HCT116 (cell line): ENCODE measurements around the gene PTGIS. TPM values are rescaled to one million over a fixed set of nuclear protein-coding genes. Genes with fewer than 3 reads are reported as not detected.

Experiments used
- ATAC-seq: fragments of 200-7000 bp; cut with Tn5 transposase; 2 replicates; pipeline ENCODE4 v1.9.1; 2020; ENCODE audit warnings: mild to moderate bottlenecking, moderate library complexity
- BruUV-seq: library from RNA; stranded (reverse); fragments of 400-500 nt; replicated peaks from 2 replicates; lab custom pipeline; 2021; lab: Mats Ljungman, UMichigan
- CTCF ChIA-PET: fragments of 300-600 bp; sonication (Branson Sonifier 250); formaldehyde crosslinking; loops from one replicate; lab custom pipeline; 2021; ENCODE audit warnings: antibody characterized with exemption; lab: Charles Lee
- POLR2A ChIA-PET: fragments of 300-600, 350-600 bp; sonication (Branson Sonifier 250); formaldehyde crosslinking; loops from one replicate; lab custom pipeline; 2021; ENCODE audit warnings: antibody characterized with exemption; lab: Charles Lee
- RAD21 ChIA-PET, 2 experiments: fragments of 300-600 bp; sonication (Branson Sonifier 250); formaldehyde crosslinking; loops; one replicate each; lab custom pipeline; 2023; ENCODE audit warnings: low total read pairs in 2 of 2; ENCODE audit not compliant: uncharacterized antibody in 2 of 2, unreplicated experiment in 2 of 2, low non-redundant PET in 1 of 2; lab: Charles Lee
- DNase-seq: peaks from one replicate; pipeline ENCODE4 v3.0.0-alpha.2; 2010; ENCODE audit warnings: low read depth, low spot score
- H2AFZ ChIP-seq: fragments of 200-600 bp; shearing (Covaris generic), sonication (generic); 2 replicates; pipeline ENCODE4 v1.6.1; 2017; ENCODE audit warnings: low read depth, mixed run types, mixed read lengths, antibody characterized with exemption, low read length; ENCODE audit not compliant: poor library complexity, severe bottlenecking
- H3K27ac ChIP-seq: 2 replicates; pipeline ENCODE4 v1.5.1; 2012; ENCODE audit warnings: low read depth, low read length
- H3K27me3 ChIP-seq: fragments of 200-600 bp; sonication (generic); 2 replicates; pipeline ENCODE4 v1.6.1; 2016; ENCODE audit warnings: mixed run types, low read length, mixed read lengths; ENCODE audit not compliant: insufficient read depth
- H3K36me3 ChIP-seq, 2 experiments: fragments of 200-500 bp in 1 of 2; fragments of 200-600 bp in 1 of 2; sonication (Bioruptor generic) in 1 of 2; sonication (generic) in 1 of 2; 2 replicates each; pipeline versions ENCODE4 v1.5.1 to v1.6.1; 2014 to 2016; ENCODE audit warnings: low read length in 2 of 2, inconsistent platforms in 1 of 2, mixed read lengths in 1 of 2, mixed run types in 1 of 2; ENCODE audit not compliant: insufficient read depth in 2 of 2, control insufficient read depth in 1 of 2
- H3K4me1 ChIP-seq, 2 experiments: fragments of 200-600 bp in 1 of 2; sonication (generic) in 1 of 2; 2 replicates each; pipeline versions ENCODE4 v1.5.1 to v1.6.1; 2012 to 2017; ENCODE audit warnings: low read length in 2 of 2, inconsistent platforms in 1 of 2, mild to moderate bottlenecking in 1 of 2, mixed read lengths in 1 of 2, mixed run types in 1 of 2, moderate library complexity in 1 of 2; ENCODE audit not compliant: insufficient read depth in 2 of 2, control insufficient read depth in 1 of 2
- H3K4me2 ChIP-seq: fragments of 200-600 bp; sonication (generic); 2 replicates; pipeline ENCODE4 v1.6.1; 2017; ENCODE audit warnings: mixed run types, low read length, mixed read lengths
- H3K4me3 ChIP-seq, 2 experiments: fragments of 200-600 bp in 1 of 2; sonication (generic) in 1 of 2; replicated peaks in 1 of 2; 2 replicates each; pipeline ENCODE4 v1.5.1; 2011 to 2016; ENCODE audit warnings: low read length in 2 of 2, control low read depth in 1 of 2, low read depth in 1 of 2, mild to moderate bottlenecking in 1 of 2, mixed read lengths in 1 of 2, mixed run types in 1 of 2
- H3K79me2 ChIP-seq: fragments of 200-600 bp; sonication (generic); 2 replicates; pipeline ENCODE4 v1.6.1; 2017; ENCODE audit warnings: mild to moderate bottlenecking, mixed run types, low read length, moderate library complexity, mixed read lengths; ENCODE audit not compliant: insufficient read depth
- H3K9ac ChIP-seq: fragments of 200-600 bp; sonication (generic); 2 replicates; pipeline ENCODE4 v1.6.1; 2016; ENCODE audit warnings: low read length, mixed read lengths
- H3K9me2 ChIP-seq: fragments of 200-600 bp; sonication (generic), shearing (Covaris generic); 2 replicates; pipeline ENCODE4 v1.6.1; 2017; ENCODE audit warnings: mixed run types, mild to moderate bottlenecking, moderate library complexity; ENCODE audit not compliant: insufficient read depth
- H3K9me3 ChIP-seq, 2 experiments: fragments of 200-500 bp in 1 of 2; fragments of 200-600 bp in 1 of 2; sonication (Bioruptor generic) in 1 of 2; sonication (generic) in 1 of 2; 2 replicates each; pipeline ENCODE4 v1.6.1; 2014 to 2017; ENCODE audit warnings: low read length in 2 of 2, mixed read lengths in 2 of 2, inconsistent platforms in 1 of 2, low read depth in 1 of 2, mild to moderate bottlenecking in 1 of 2, mixed run types in 1 of 2, moderate library complexity in 1 of 2; ENCODE audit not compliant: control insufficient read depth in 1 of 2, insufficient read depth in 1 of 2
- H4K20me1 ChIP-seq: fragments of 200-600 bp; sonication (generic), shearing (Covaris generic); 2 replicates; pipeline ENCODE4 v1.6.1; 2017; ENCODE audit warnings: mixed run types, mild to moderate bottlenecking, moderate library complexity; ENCODE audit not compliant: insufficient read depth
- CEBPB ChIP-seq: IDR thresholded peaks from 2 replicates; pipeline ENCODE4 v1.6.1; 2012; ENCODE audit warnings: low read depth
- EGR1 ChIP-seq: IDR thresholded peaks from 2 replicates; pipeline ENCODE4 v1.6.1; 2012; ENCODE audit warnings: low read depth
- EZH2phosphoT487 ChIP-seq: fragments of 200-600 bp; IDR thresholded peaks from 2 replicates; pipeline ENCODE4 v1.6.1; 2018; ENCODE audit warnings: antibody characterized with exemption, borderline replicate concordance
- FOSL1 ChIP-seq: IDR thresholded peaks from 2 replicates; pipeline ENCODE4 v1.6.1; 2012; ENCODE audit warnings: low read depth
- RAD21 ChIP-seq: IDR thresholded peaks from 2 replicates; pipeline ENCODE4 v1.6.1; 2012; ENCODE audit warnings: low read depth, mild to moderate bottlenecking
- SIN3A ChIP-seq: IDR thresholded peaks from 2 replicates; pipeline ENCODE4 v1.6.1; 2012; ENCODE audit warnings: low read depth
- SRF ChIP-seq: IDR thresholded peaks from 2 replicates; pipeline ENCODE4 v1.6.1; 2012; ENCODE audit warnings: low read depth
- TCF7L2 ChIP-seq: IDR thresholded peaks from 2 replicates; pipeline ENCODE4 v1.7.0; 2011; ENCODE audit warnings: borderline replicate concordance, inconsistent platforms; ENCODE audit not compliant: insufficient read depth, insufficient read length; ENCODE audit errors: extremely low read depth
- intact Hi-C: fragments of 100-400 bp; cut with micrococcal nuclease; formaldehyde crosslinking; loops from 2 replicates; pipeline ENCODE4 v1.10.0; 2022
- total RNA-seq: library from RNA; stranded (reverse); gene quantifications from one replicate; pipeline ENCODE4 v1.2.1, GENCODE V29; 2021; ENCODE audit not compliant: unreplicated experiment
- TF ChIP-seq, protein P1 (sequence below): IDR thresholded peaks from 2 replicates; pipeline ENCODE4 v1.6.1; 2011; ENCODE audit warnings: mild to moderate bottlenecking, low read length, moderate library complexity; ENCODE audit not compliant: insufficient replicate concordance; ENCODE audit errors: extremely low read depth

The PTGIS gene
- total RNA-seq, 1 experiment from 2014 or later, result 0.25 TPM

DNA sequence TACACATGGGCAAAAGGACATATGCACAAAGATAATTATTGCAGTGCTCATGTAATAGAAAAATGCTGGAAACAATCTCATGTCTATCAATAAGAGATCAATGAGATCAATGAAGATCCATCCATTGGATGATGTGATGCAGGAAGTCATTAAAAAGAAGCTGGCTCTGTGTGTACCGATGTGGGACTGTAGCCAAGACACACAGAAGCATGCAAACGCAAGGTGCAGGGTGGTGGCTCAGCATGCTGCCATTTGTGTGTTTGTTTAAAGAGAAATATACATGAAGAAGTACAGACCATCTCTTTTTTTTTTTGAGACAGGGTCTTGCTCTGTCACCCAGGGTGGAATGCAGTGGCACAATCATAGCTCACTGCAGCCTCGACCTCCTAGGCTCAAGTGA lies 52.4 kb downstream of the PTGIS start:
- ChIA-PET RAD21 (no interaction called here), POLR2A (interaction anchor here (0.6 kb wide), 1 partner anchor 10 kb away, joined by 4 read pairs; no protein-coding TSS in a partner anchor), CTCF (interaction anchor here (1.2 kb wide), 1 partner anchor 26 kb away, joined by 4 read pairs; no protein-coding TSS in a partner anchor)
- no peak overlapping the region for H3K4me3 ChIP-seq
- ATAC-seq (no peak), DNase-seq (no peak)
- H3K27ac ChIP-seq, result no peak overlapping the region
- intact Hi-C loops, result no loop called here
- H3K4me1 ChIP-seq, result peaks cover 3 to 12% of the 10 kb centered on the region in 2 experiments; a peak in 3 of 4 replicates
- no peak overlapping the region for H3K9ac ChIP-seq
- H3K9me2 ChIP-seq, result no peaks in the 10 kb centered on the region
- no peaks in the 10 kb centered on the region for H3K36me3 ChIP-seq
- no peaks in the 10 kb centered on the region for H3K79me2 ChIP-seq
- H3K27me3 ChIP-seq, result peaks cover 21% of the 10 kb centered on the region
- no peaks in the 10 kb centered on the region for H4K20me1 ChIP-seq
- BruUV-seq, result no TSS peak
- H3K9me3 ChIP-seq, result peaks cover 0 to 3% of the 10 kb centered on the region in 2 experiments; a peak in 1 of 4 replicates
- TF ChIP-seq SIN3A (no peak), RAD21 (no peak), FOSL1 (no peak), TCF7L2 (no peak), CEBPB (no peak), EGR1 (no peak), EZH2phosphoT487 (no peak), SRF (no peak)
- TF ChIP-seq, protein P1, sequence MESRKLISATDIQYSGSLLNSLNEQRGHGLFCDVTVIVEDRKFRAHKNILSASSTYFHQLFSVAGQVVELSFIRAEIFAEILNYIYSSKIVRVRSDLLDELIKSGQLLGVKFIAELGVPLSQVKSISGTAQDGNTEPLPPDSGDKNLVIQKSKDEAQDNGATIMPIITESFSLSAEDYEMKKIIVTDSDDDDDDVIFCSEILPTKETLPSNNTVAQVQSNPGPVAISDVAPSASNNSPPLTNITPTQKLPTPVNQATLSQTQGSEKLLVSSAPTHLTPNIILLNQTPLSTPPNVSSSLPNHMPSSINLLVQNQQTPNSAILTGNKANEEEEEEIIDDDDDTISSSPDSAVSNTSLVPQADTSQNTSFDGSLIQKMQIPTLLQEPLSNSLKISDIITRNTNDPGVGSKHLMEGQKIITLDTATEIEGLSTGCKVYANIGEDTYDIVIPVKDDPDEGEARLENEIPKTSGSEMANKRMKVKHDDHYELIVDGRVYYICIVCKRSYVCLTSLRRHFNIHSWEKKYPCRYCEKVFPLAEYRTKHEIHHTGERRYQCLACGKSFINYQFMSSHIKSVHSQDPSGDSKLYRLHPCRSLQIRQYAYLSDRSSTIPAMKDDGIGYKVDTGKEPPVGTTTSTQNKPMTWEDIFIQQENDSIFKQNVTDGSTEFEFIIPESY, result no peak
- no peak overlapping the region for H2AFZ ChIP-seq
- H3K4me2 ChIP-seq, result no peak overlapping the region
